ENCODE measurements around the gene SYNE1. TPM values are rescaled to one million over a fixed set of nuclear protein-coding genes. Genes with fewer than 3 reads are reported as not detected.

The SYNE1 gene
- total and polyA plus RNA-seq, 2 of the 8 experiments (the other 6 are each of a cell fraction or from before 2014, with no cell fraction given): 2.8 to 5.5 TPM

DNA sequence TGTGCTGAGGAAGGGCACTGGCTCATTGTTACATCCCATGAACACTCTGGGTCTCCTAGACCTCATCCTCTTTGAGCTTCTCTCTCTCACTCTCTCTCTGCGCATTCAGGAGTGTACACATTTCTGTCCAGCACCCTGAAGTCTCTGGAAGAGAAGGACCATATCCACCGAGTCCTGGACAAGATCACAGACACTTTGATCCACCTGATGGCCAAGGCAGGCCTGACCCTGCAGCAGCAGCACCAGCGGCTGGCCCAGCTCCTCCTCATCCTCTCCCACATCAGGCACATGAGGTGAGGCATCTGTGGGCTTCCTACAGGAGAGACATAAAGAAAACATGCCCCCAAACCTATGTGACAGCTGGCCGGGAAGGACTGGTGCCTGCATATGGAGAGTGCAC, 542.9 kb downstream of the SYNE1 start:
- H3K36me3 ChIP-seq (ENCODE audit: control insufficient read depth in 2 of 4, insufficient read depth in 4 of 4, low read length in 3 of 4): no peaks in the 10 kb centered on the region
- no peak overlapping the region for H2BK20ac ChIP-seq (ENCODE audit: low read length)
- FAIRE-seq (no peak), DNase-seq (ENCODE audit: low read depth in 1 of 2, low spot score in 2 of 2) (no peak)
- H3K4me1 ChIP-seq (replicated peaks in 1 of 4; ENCODE audit: control insufficient read depth in 3 of 4, insufficient read depth in 4 of 4, low read length in 3 of 4): peaks cover 0 to 4% (median 0%) of the 10 kb centered on the region in 4 experiments; a peak in 1 of 7 replicates
- no peaks in the 10 kb centered on the region for H3K27me3 ChIP-seq (replicated peaks in 1 of 4; ENCODE audit: control insufficient read depth in 3 of 4, extremely low read depth in 1 of 4, insufficient read depth in 3 of 4, low read length in 3 of 4)
- H3K23ac ChIP-seq (ENCODE audit: insufficient read length): no peak overlapping the region
- H2BK120ac ChIP-seq (replicated peaks; ENCODE audit: low read depth, low read length): no peak overlapping the region
- H4K91ac ChIP-seq (replicated peaks; ENCODE audit: insufficient read length, low read length): no peak overlapping the region
- no peaks in the 10 kb centered on the region for H3K79me1 ChIP-seq (ENCODE audit: low read depth, low read length)
- no peak overlapping the region for H3K4me3 ChIP-seq (ENCODE audit: extremely low read depth in 1 of 4, insufficient read depth in 2 of 4, low read depth in 3 of 4, low read length in 4 of 4)
- H3K4me2 ChIP-seq (ENCODE audit: insufficient read depth in 1 of 2, low read depth in 2 of 2, low read length in 2 of 2): no peak overlapping the region
- WGBS, 2 experiments (ENCODE audit: extremely low coverage in 1 of 2, insufficient coverage in 1 of 2, insufficient read length in 1 of 2, insufficient replicate concordance in 2 of 2, low coverage in 1 of 2, low lambda C conversion rate in 2 of 2, missing lambda C conversion rate in 1 of 2): 93% methylated on average over 3 of the region's 4 CpGs; no CpG with 5 or more reads in 1 of the 2 experiments
- H4K20me1 ChIP-seq (replicated peaks in 1 of 2; ENCODE audit: control insufficient read depth in 1 of 2, insufficient read depth in 2 of 2, low read length in 2 of 2): no peaks in the 10 kb centered on the region
- no peak overlapping the region for H3K4ac ChIP-seq (replicated peaks; ENCODE audit: insufficient read length, low read depth, low read length)
- no peak overlapping the region for H3K9ac ChIP-seq (replicated peaks in 1 of 4; ENCODE audit: extremely low read depth in 1 of 4, low read depth in 3 of 4, low read length in 3 of 4)
- no peak overlapping the region for H3K18ac ChIP-seq (ENCODE audit: extremely low read depth, low read length)
- no peak overlapping the region for H2BK12ac ChIP-seq (ENCODE audit: low read depth, low read length)
- no peaks in the 10 kb centered on the region for H3K23me2 ChIP-seq (ENCODE audit: low read depth, low read length)
- no peaks in the 10 kb centered on the region for H3K9me3 ChIP-seq (ENCODE audit: insufficient read depth in 2 of 2, low read depth in 1 of 2, low read length in 1 of 2)
- H4K8ac ChIP-seq (ENCODE audit: extremely low read depth, insufficient read depth, low read length): no peak overlapping the region
- no peak overlapping the region for H3K27ac ChIP-seq (ENCODE audit: low read depth, low read length)
- H2AFZ ChIP-seq (ENCODE audit: low read length): no peak overlapping the region
- no peak overlapping the region for H2BK15ac ChIP-seq (ENCODE audit: low read length)
- H3K56ac ChIP-seq (replicated peaks; ENCODE audit: insufficient read length, low read depth, low read length): no peak overlapping the region
- H2AK5ac ChIP-seq (ENCODE audit: low read depth, low read length): no peak overlapping the region
- no peaks in the 10 kb centered on the region for H3K79me2 ChIP-seq (ENCODE audit: control insufficient read depth in 1 of 2, insufficient read depth in 2 of 2, low read length in 2 of 2)
- ChIA-PET CTCF (ENCODE audit: partially characterized antibody) (interaction anchor here (1.5 kb wide), 1 partner anchor 16 kb away, joined by 3 read pairs; no protein-coding TSS in a partner anchor), POLR2A (ENCODE audit: partially characterized antibody) (no interaction called here)
- no peak overlapping the region for H3K14ac ChIP-seq (ENCODE audit: insufficient read length)
- TF ChIP-seq HDAC6 (IDR thresholded peaks at IDR 0.05; ENCODE audit: low read depth, low read length) (no peak), GTF2F1 (IDR thresholded peaks at IDR 0.05; ENCODE audit: borderline replicate concordance, low read depth, low read length) (no peak), SP4 (IDR thresholded peaks at IDR 0.05; ENCODE audit: low read length) (no peak), JUND (IDR thresholded peaks at IDR 0.05; ENCODE audit: low read length) (no peak), HDAC2 (IDR thresholded peaks at IDR 0.05; ENCODE audit: borderline replicate concordance in 1 of 2, low read depth in 2 of 2, low read length in 2 of 2) (no peak), TCF12 (IDR thresholded peaks at IDR 0.05; ENCODE audit: low read depth, low read length) (no peak), MAFK (IDR thresholded peaks at IDR 0.05; ENCODE audit: low read depth, low read length) (no peak), RBBP5 (IDR thresholded peaks at IDR 0.05; ENCODE audit: borderline replicate concordance, low read depth, low read length) (no peak), GABPA (IDR thresholded peaks at IDR 0.05; ENCODE audit: borderline replicate concordance, insufficient read depth, low read length) (no peak), KDM1A (IDR thresholded peaks at IDR 0.05; ENCODE audit: borderline replicate concordance, low read length) (no peak)
- TF ChIP-seq, protein P1, sequence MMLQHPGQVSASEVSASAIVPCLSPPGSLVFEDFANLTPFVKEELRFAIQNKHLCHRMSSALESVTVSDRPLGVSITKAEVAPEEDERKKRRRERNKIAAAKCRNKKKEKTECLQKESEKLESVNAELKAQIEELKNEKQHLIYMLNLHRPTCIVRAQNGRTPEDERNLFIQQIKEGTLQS (IDR thresholded peaks at IDR 0.05; ENCODE audit: insufficient read depth, low read depth, low read length): no peak
- H4K5ac ChIP-seq (ENCODE audit: insufficient read length, low read depth, low read length): no peak overlapping the region
- no peak overlapping the region for H2BK5ac ChIP-seq (ENCODE audit: low read depth, low read length)

Measured in H1 (cell line).